Endothelial cell (in vitro differentiated cells): ENCODE measurements around the gene PROCR. TPM values are rescaled to one million over a fixed set of nuclear protein-coding genes. Genes with fewer than 3 reads are reported as not detected.
"Not testable (repeated sequence)": the region's sequence is repeated elsewhere in the genome, so short reads cannot be mapped to it uniquely, and the experiment has no call there.

Source experiments
- DNase-seq: peaks from one replicate; pipeline ENCODE4 v3.0.0; 2021; ENCODE audit warnings: low spot score
- H3K27ac Mint-ChIP-seq: one replicate; pipeline ENCODE4 v1.8.0; 2021; ENCODE audit warnings: mixed read lengths, inconsistent platforms; ENCODE audit not compliant: unreplicated experiment
- H3K27me3 Mint-ChIP-seq: one replicate; pipeline ENCODE4 v1.8.0; 2021; ENCODE audit warnings: mild to moderate bottlenecking, moderate library complexity, mixed read lengths, inconsistent platforms; ENCODE audit not compliant: unreplicated experiment
- H3K36me3 Mint-ChIP-seq: one replicate; pipeline ENCODE4 v1.8.0; 2021; ENCODE audit warnings: mild to moderate bottlenecking, low read depth, mixed read lengths, inconsistent platforms; ENCODE audit not compliant: unreplicated experiment
- H3K4me1 Mint-ChIP-seq: one replicate; pipeline ENCODE4 v1.8.0; 2021; ENCODE audit warnings: mild to moderate bottlenecking, mixed read lengths, inconsistent platforms; ENCODE audit not compliant: unreplicated experiment
- H3K4me3 Mint-ChIP-seq: one replicate; pipeline ENCODE4 v1.8.0; 2021; ENCODE audit warnings: mild to moderate bottlenecking, mixed read lengths, inconsistent platforms; ENCODE audit not compliant: unreplicated experiment
- H3K9me3 Mint-ChIP-seq: one replicate; pipeline ENCODE4 v1.8.0; 2021; ENCODE audit warnings: mixed read lengths, inconsistent platforms; ENCODE audit not compliant: unreplicated experiment
- CTCF ChIP-seq: fragments of 200-600 bp; sonication (generic); IDR thresholded peaks from one replicate; pipeline ENCODE4 v1.5.0; 2021; ENCODE audit warnings: antibody characterized with exemption; ENCODE audit not compliant: unreplicated experiment
- total RNA-seq: library from RNA; stranded (reverse); fragmentation: NEBNext Ultra II Directional; extraction: Animal tissue kit (Norgen Biotek cat#: 25700); gene quantifications from one replicate; pipeline ENCODE4 v1.2.1, GENCODE V29; 2021; ENCODE audit not compliant: unreplicated experiment

Gene PROCR
- total RNA-seq, 1 donor from 2014 or later: 254 TPM

- H3K4me3 Mint-ChIP-seq: no peak overlapping the region
- no peak for DNase-seq
- peaks cover 15% of the 10 kb centered on the region for H3K36me3 Mint-ChIP-seq
- peaks cover 37% of the 10 kb centered on the region for H3K4me1 Mint-ChIP-seq
- peaks cover 4% of the 10 kb centered on the region for H3K27me3 Mint-ChIP-seq
- peak overlapping the region; percentile 52 for H3K27ac Mint-ChIP-seq
- no peaks in the 10 kb centered on the region for H3K9me3 Mint-ChIP-seq
- no peak for TF ChIP-seq CTCF
Observed at GRCh38 chr20:35144694-35145093, 27.2 kb upstream of the PROCR start.

GRCh38 chr20:35145141-35145564 lies 26.7 kb upstream of the PROCR start:
- no peak for TF ChIP-seq CTCF
- Mint-ChIP-seq H3K27me3 (peaks cover 4% of the 10 kb centered on the region), H3K36me3 (peaks cover 15% of the 10 kb centered on the region), H3K9me3 (no peaks in the 10 kb centered on the region), H3K4me1 (peaks cover 37% of the 10 kb centered on the region), H3K27ac (peak overlapping the region; percentile 52), H3K4me3 (no peak overlapping the region)
- peak; percentile 14 for DNase-seq

- H3K27me3 Mint-ChIP-seq: peaks cover 4% of the 10 kb centered on the region
- DNase-seq: peak; percentile 47
- H3K4me1 Mint-ChIP-seq: peaks cover 41% of the 10 kb centered on the region
- H3K27ac Mint-ChIP-seq: peak overlapping the region; percentile 94
- TF ChIP-seq CTCF: no peak
- no peaks in the 10 kb centered on the region for H3K9me3 Mint-ChIP-seq
- H3K4me3 Mint-ChIP-seq: peak overlapping the region; percentile 98
- H3K36me3 Mint-ChIP-seq: peaks cover 7% of the 10 kb centered on the region
Observed at GRCh38 chr20:35146299-35146919, 25.5 kb upstream of the PROCR start.

GRCh38 chr20:35146920-35147574 lies 24.8 kb upstream of the PROCR start, which contains the start of gene EDEM2:
TSS of gene EDEM2 (minus strand) at chr20:35147336. CDS start at chr20:35147258, 78 bp downstream.
- H3K27ac Mint-ChIP-seq: peak within 1 kb of the TSS; percentile 94
- peaks cover 4% of the 10 kb centered on the region for H3K36me3 Mint-ChIP-seq
- H3K9me3 Mint-ChIP-seq: no peaks in the 10 kb centered on the region
- peak; percentile 94 for DNase-seq
- peak within 1 kb of the TSS; percentile 98 for H3K4me3 Mint-ChIP-seq
- TF ChIP-seq CTCF: peak; percentile 11
- H3K27me3 Mint-ChIP-seq: peaks cover 4% of the 10 kb centered on the region
- peaks cover 41% of the 10 kb centered on the region for H3K4me1 Mint-ChIP-seq

- peak overlapping the region; percentile 98 for H3K4me3 Mint-ChIP-seq
- peaks cover 41% of the 10 kb centered on the region for H3K4me1 Mint-ChIP-seq
- peak overlapping the region; percentile 94 for H3K27ac Mint-ChIP-seq
- H3K9me3 Mint-ChIP-seq, H3K36me3 Mint-ChIP-seq, H3K27me3 Mint-ChIP-seq: not testable (repeated sequence)
- DNase-seq: peak; percentile 33
Observed at GRCh38 chr20:35147575-35148071, 24.2 kb upstream of the PROCR start.
